ENCODE results near the gene NANOS1. TPM values are rescaled to one million over a fixed set of nuclear protein-coding genes. Genes with fewer than 3 reads are reported as not detected.

Gene NANOS1
- total and polyA plus RNA-seq, 9 of the 15 experiments (the other 6 are each of a cell fraction or from before 2014, with no cell fraction given) = 0.14 to 1.6 (median 0.83) TPM; not detected in 1

DNA sequence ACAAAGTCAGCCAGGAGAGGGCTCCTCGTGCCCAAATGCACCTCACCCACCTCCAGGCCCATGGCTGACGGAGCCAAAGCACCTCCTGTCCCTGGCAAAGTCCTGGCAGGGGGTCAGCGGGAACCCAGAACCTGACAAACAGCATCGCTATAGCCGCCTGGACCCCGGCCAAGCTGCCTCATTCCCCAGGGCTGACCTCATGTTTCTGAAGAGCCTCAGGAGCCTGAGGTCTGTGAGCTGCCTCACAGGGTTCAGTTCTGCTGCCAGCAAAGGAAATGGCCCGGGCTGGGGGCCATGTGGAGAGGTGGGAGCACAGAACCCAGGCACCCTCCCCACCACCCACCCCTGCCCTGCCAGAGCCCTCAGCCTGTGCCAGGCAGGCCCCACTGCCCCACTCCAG is 4.2 kb upstream of the NANOS1 start:
- H3K9me3 ChIP-seq (replicated peaks; ENCODE audit: control insufficient read depth, insufficient read depth, low read depth, low read length) = no peaks in the 10 kb centered on the region
- peaks cover 5% of the 10 kb centered on the region; the same call in 1 of the 2 replicates for H4K20me1 ChIP-seq (replicated peaks; ENCODE audit: control insufficient read depth, insufficient read depth, low read length)
- no peak overlapping the region for H3K4me3 ChIP-seq
- WGBS (ENCODE audit: insufficient coverage, low coverage, missing lambda C conversion rate) = 10% methylated on average over 2 of the region's 7 CpGs
- in situ Hi-C loops (cut with MboI) (no loop called here), intact Hi-C loops (cut with micrococcal nuclease) (no loop called here)
- ATAC-seq = no peak
- H3K4me2 ChIP-seq (ENCODE audit: insufficient read depth, low read length) = no peak overlapping the region
- H3K4me1 ChIP-seq (replicated peaks in 1 of 2; ENCODE audit: control insufficient read depth in 2 of 2, insufficient read depth in 2 of 2, low read length in 2 of 2) = peaks cover 0 to 20% of the 10 kb centered on the region in 2 experiments; a peak in 2 of 5 replicates
- H3K79me2 ChIP-seq (ENCODE audit: control insufficient read depth, insufficient read depth, low read length) = no peaks in the 10 kb centered on the region
- H3K9ac ChIP-seq (ENCODE audit: insufficient read depth in 1 of 2, low read depth in 2 of 2, low read length in 2 of 2) = no peak overlapping the region
- TF ChIP-seq MEF2A (IDR thresholded peaks at IDR 0.05; ENCODE audit: control insufficient read depth, low read depth, low read length) = no peak
- no peak for TF ChIP-seq ZNF699 (CRISPR knock-in tag; IDR thresholded peaks at IDR 0.05; ENCODE audit: insufficient replicate concordance)
- TF ChIP-seq LEF1 (IDR thresholded peaks at IDR 0.05) = no peak
- FAIRE-seq = no peak
- H3K27me3 ChIP-seq (ENCODE audit: control insufficient read depth in 2 of 2, insufficient read depth in 2 of 2, low read length in 2 of 2) = peaks cover 20 to 52% of the 10 kb centered on the region in 2 experiments
- H2AFZ ChIP-seq (ENCODE audit: low read depth, low read length) = no peak overlapping the region
- no peaks in the 10 kb centered on the region for H3K36me3 ChIP-seq (ENCODE audit: control insufficient read depth, insufficient read depth, low read length)
- no peaks in the 10 kb centered on the region for H3K9me1 ChIP-seq (ENCODE audit: control insufficient read depth, insufficient read depth, low read length)
- ChIA-PET CTCF (ENCODE audit: low intra/inter-chr PET ratio) (no interaction called here), POLR2A (interaction anchor here (1.1 kb wide), 1 partner anchor 48 kb away, joined by 3 read pairs; no protein-coding TSS in a partner anchor)
- no peak overlapping the region for H3K27ac ChIP-seq (ENCODE audit: extremely low read depth, low read depth, low read length)
- no peak for DNase-seq (ENCODE audit: extremely low read depth in 1 of 4, low spot score in 3 of 4)
- no TSS peak for BruUV-seq (replicated peaks)

DNA sequence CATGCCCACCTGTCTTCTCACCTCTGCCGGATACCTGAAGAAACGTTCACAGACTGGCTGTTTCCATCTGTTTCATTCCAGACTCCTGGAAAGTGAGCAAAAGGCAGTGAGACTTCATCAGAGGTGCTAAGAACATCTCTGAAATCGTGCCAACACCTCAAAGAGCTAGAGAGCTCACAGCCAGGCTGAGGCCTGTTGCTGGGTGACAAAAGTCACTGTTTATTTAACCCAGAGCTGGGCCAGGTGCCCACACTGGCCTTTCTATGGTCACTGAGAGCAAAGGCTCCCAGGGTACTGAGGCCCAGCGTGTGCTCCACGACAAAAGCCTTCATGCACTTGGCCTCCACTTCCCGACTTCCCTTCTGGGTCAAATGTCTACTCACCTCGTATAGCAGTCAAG is 3.7 kb upstream of the NANOS1 start:
- intact Hi-C loops (cut with micrococcal nuclease) = no loop called here
- WGBS (ENCODE audit: insufficient coverage, low coverage, missing lambda C conversion rate) = 8% methylated on average over 7 of the region's 7 CpGs
- no peaks in the 10 kb centered on the region for H3K9me3 ChIP-seq (replicated peaks; ENCODE audit: control insufficient read depth, insufficient read depth, low read depth, low read length)
- H3K27ac ChIP-seq (ENCODE audit: extremely low read depth, low read depth, low read length) = no peak overlapping the region
- ChIA-PET CTCF (ENCODE audit: low intra/inter-chr PET ratio) (no interaction called here), POLR2A (interaction anchor here (1.1 kb wide), 1 partner anchor 48 kb away, joined by 3 read pairs; no protein-coding TSS in a partner anchor)
- in situ Hi-C loops (cut with MboI) = no loop called here
- no peaks in the 10 kb centered on the region for H3K79me2 ChIP-seq (ENCODE audit: control insufficient read depth, insufficient read depth, low read length)
- peaks cover 20 to 48% of the 10 kb centered on the region in 2 experiments for H3K27me3 ChIP-seq (ENCODE audit: control insufficient read depth in 2 of 2, insufficient read depth in 2 of 2, low read length in 2 of 2)
- H3K4me3 ChIP-seq = no peak overlapping the region
- no TSS peak for BruUV-seq (replicated peaks)
- no peak for DNase-seq (ENCODE audit: extremely low read depth in 1 of 4, low spot score in 3 of 4)
- no peaks in the 10 kb centered on the region for H3K36me3 ChIP-seq (ENCODE audit: control insufficient read depth, insufficient read depth, low read length)
- H4K20me1 ChIP-seq (replicated peaks; ENCODE audit: control insufficient read depth, insufficient read depth, low read length) = peaks cover 5% of the 10 kb centered on the region; the same call in 1 of the 2 replicates
- H3K4me1 ChIP-seq (replicated peaks in 1 of 2; ENCODE audit: control insufficient read depth in 2 of 2, insufficient read depth in 2 of 2, low read length in 2 of 2) = peaks cover 0 to 24% of the 10 kb centered on the region in 2 experiments; a peak in 2 of 5 replicates
- H2AFZ ChIP-seq (ENCODE audit: low read depth, low read length) = no peak overlapping the region
- no peaks in the 10 kb centered on the region for H3K9me1 ChIP-seq (ENCODE audit: control insufficient read depth, insufficient read depth, low read length)
- H3K9ac ChIP-seq (ENCODE audit: insufficient read depth in 1 of 2, low read depth in 2 of 2, low read length in 2 of 2) = no peak overlapping the region
- no peak overlapping the region for H3K4me2 ChIP-seq (ENCODE audit: insufficient read depth, low read length)
- FAIRE-seq = no peak
- ATAC-seq = no peak
- TF ChIP-seq ZNF75A (CRISPR knock-in tag; IDR thresholded peaks at IDR 0.05) = no peak
- TF ChIP-seq, protein P1, sequence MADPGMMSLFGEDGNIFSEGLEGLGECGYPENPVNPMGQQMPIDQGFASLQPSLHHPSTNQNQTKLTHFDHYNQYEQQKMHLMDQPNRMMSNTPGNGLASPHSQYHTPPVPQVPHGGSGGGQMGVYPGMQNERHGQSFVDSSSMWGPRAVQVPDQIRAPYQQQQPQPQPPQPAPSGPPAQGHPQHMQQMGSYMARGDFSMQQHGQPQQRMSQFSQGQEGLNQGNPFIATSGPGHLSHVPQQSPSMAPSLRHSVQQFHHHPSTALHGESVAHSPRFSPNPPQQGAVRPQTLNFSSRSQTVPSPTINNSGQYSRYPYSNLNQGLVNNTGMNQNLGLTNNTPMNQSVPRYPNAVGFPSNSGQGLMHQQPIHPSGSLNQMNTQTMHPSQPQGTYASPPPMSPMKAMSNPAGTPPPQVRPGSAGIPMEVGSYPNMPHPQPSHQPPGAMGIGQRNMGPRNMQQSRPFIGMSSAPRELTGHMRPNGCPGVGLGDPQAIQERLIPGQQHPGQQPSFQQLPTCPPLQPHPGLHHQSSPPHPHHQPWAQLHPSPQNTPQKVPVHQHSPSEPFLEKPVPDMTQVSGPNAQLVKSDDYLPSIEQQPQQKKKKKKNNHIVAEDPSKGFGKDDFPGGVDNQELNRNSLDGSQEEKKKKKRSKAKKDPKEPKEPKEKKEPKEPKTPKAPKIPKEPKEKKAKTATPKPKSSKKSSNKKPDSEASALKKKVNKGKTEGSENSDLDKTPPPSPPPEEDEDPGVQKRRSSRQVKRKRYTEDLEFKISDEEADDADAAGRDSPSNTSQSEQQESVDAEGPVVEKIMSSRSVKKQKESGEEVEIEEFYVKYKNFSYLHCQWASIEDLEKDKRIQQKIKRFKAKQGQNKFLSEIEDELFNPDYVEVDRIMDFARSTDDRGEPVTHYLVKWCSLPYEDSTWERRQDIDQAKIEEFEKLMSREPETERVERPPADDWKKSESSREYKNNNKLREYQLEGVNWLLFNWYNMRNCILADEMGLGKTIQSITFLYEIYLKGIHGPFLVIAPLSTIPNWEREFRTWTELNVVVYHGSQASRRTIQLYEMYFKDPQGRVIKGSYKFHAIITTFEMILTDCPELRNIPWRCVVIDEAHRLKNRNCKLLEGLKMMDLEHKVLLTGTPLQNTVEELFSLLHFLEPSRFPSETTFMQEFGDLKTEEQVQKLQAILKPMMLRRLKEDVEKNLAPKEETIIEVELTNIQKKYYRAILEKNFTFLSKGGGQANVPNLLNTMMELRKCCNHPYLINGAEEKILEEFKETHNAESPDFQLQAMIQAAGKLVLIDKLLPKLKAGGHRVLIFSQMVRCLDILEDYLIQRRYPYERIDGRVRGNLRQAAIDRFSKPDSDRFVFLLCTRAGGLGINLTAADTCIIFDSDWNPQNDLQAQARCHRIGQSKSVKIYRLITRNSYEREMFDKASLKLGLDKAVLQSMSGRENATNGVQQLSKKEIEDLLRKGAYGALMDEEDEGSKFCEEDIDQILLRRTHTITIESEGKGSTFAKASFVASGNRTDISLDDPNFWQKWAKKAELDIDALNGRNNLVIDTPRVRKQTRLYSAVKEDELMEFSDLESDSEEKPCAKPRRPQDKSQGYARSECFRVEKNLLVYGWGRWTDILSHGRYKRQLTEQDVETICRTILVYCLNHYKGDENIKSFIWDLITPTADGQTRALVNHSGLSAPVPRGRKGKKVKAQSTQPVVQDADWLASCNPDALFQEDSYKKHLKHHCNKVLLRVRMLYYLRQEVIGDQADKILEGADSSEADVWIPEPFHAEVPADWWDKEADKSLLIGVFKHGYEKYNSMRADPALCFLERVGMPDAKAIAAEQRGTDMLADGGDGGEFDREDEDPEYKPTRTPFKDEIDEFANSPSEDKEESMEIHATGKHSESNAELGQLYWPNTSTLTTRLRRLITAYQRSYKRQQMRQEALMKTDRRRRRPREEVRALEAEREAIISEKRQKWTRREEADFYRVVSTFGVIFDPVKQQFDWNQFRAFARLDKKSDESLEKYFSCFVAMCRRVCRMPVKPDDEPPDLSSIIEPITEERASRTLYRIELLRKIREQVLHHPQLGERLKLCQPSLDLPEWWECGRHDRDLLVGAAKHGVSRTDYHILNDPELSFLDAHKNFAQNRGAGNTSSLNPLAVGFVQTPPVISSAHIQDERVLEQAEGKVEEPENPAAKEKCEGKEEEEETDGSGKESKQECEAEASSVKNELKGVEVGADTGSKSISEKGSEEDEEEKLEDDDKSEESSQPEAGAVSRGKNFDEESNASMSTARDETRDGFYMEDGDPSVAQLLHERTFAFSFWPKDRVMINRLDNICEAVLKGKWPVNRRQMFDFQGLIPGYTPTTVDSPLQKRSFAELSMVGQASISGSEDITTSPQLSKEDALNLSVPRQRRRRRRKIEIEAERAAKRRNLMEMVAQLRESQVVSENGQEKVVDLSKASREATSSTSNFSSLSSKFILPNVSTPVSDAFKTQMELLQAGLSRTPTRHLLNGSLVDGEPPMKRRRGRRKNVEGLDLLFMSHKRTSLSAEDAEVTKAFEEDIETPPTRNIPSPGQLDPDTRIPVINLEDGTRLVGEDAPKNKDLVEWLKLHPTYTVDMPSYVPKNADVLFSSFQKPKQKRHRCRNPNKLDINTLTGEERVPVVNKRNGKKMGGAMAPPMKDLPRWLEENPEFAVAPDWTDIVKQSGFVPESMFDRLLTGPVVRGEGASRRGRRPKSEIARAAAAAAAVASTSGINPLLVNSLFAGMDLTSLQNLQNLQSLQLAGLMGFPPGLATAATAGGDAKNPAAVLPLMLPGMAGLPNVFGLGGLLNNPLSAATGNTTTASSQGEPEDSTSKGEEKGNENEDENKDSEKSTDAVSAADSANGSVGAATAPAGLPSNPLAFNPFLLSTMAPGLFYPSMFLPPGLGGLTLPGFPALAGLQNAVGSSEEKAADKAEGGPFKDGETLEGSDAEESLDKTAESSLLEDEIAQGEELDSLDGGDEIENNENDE (IDR thresholded peaks at IDR 0.05; ENCODE audit: low read depth, low read length) = no peak
